ENCODE results near the gene PTCH2.
"Not testable (repeated sequence)": the region's sequence is repeated elsewhere in the genome, so short reads cannot be mapped to it uniquely, and the experiment has no call there.

The PTCH2 gene

GRCh38 chr1:44801491-44802305 is 41.4 kb downstream of the PTCH2 start:
- DNase-seq (ENCODE audit: low read depth), result no peak

- DNase-seq (ENCODE audit: low read depth), result peak; percentile 96
Measured at GRCh38 chr1:44799770-44800584, 43.1 kb downstream of the PTCH2 start, which contains the start of gene PLK3. Gene PLK3, plus strand, starts transcription at chr1:44800377. Its CDS starts 87 bp downstream, at chr1:44800464.

- DNase-seq (ENCODE audit: low read depth), result no peak
Measured at GRCh38 chr1:44798481-44799365, 44.3 kb downstream of the PTCH2 start.

GRCh38 chr1:44797886-44798285 is 45.2 kb downstream of the PTCH2 start:
- DNase-seq (ENCODE audit: low read depth), result not testable (repeated sequence)

GRCh38 chr1:44792736-44793502 is 50.1 kb downstream of the PTCH2 start:
- DNase-seq (ENCODE audit: low read depth), result no peak

- DNase-seq (ENCODE audit: low read depth), result no peak
Measured at GRCh38 chr1:44790968-44791801, 51.9 kb downstream of the PTCH2 start.

- DNase-seq (ENCODE audit: low read depth), result no peak
Measured at GRCh38 chr1:44788120-44788860, 54.8 kb downstream of the PTCH2 start, which contains the start of gene BEST4. Gene BEST4, minus strand, starts transcription at chr1:44788170. Its CDS starts 465 bp downstream, at chr1:44787705.

- no peak for DNase-seq (ENCODE audit: low read depth)
Measured at GRCh38 chr1:44787506-44787905, 55.5 kb downstream of the PTCH2 start.

GRCh38 chr1:44786841-44787426 is 56.1 kb downstream of the PTCH2 start:
- no peak for DNase-seq (ENCODE audit: low read depth)

- peak; percentile 62 for DNase-seq (ENCODE audit: low read depth)
Measured at GRCh38 chr1:44786138-44786840, 56.8 kb downstream of the PTCH2 start.

GRCh38 chr1:44785501-44786137 is 57.4 kb downstream of the PTCH2 start:
- no peak for DNase-seq (ENCODE audit: low read depth)

GRCh38 chr1:44785029-44785380 is 58.0 kb downstream of the PTCH2 start:
- no peak for DNase-seq (ENCODE audit: low read depth)

- no peak for DNase-seq (ENCODE audit: low read depth)
Measured at GRCh38 chr1:44784094-44785028, 58.7 kb downstream of the PTCH2 start.

GRCh38 chr1:44783697-44784093 is 59.4 kb downstream of the PTCH2 start:
- no peak for DNase-seq (ENCODE audit: low read depth)

GRCh38 chr1:44780583-44781121 is 62.4 kb downstream of the PTCH2 start:
- DNase-seq (ENCODE audit: low read depth), result no peak

- DNase-seq (ENCODE audit: low read depth), result no peak
Measured at GRCh38 chr1:44778705-44779576, 64.1 kb downstream of the PTCH2 start.
